Lung (tissue), 12 donors: Measurements from ENCODE around the gene CLN5. TPM values are rescaled to one million over a fixed set of nuclear protein-coding genes. Genes with fewer than 3 reads are reported as not detected.

Source experiments
- ATAC-seq: fragments of 200-7000 bp; cut with Tn5 transposase; one replicate; pipeline ENCODE4 v1.9.1; 2020; ENCODE audit warnings: moderate number of reproducible peaks; ENCODE audit not compliant: insufficient read depth, low FRiP score
- DNase-seq, 3 donors: peaks; one replicate each; pipeline ENCODE4 v3.0.0-alpha.2; 2013 to 2017
- H3K27ac ChIP-seq, 2 donors: one replicate each; pipeline ENCODE4 v1.5.1; 2013; ENCODE audit warnings: mild to moderate bottlenecking in 2 of 2, moderate library complexity in 2 of 2, control low read depth in 1 of 2, inconsistent platforms in 1 of 2, low read depth in 1 of 2, low read length in 1 of 2
- H3K27me3 ChIP-seq, 3 donors: one replicate each; pipeline ENCODE4 v1.5.1; 2013; ENCODE audit warnings: low read length in 2 of 3; ENCODE audit not compliant: control insufficient read depth in 3 of 3, insufficient read depth in 3 of 3
- H3K36me3 ChIP-seq, 4 donors: one replicate each; pipeline ENCODE4 v1.5.1; 2013; ENCODE audit warnings: low read length in 4 of 4, mild to moderate bottlenecking in 1 of 4, moderate library complexity in 1 of 4; ENCODE audit not compliant: control insufficient read depth in 4 of 4, insufficient read depth in 4 of 4
- H3K4me1 ChIP-seq, 5 donors: one replicate each; pipeline ENCODE4 v1.5.1; 2013; ENCODE audit warnings: low read length in 5 of 5, mild to moderate bottlenecking in 2 of 5, moderate library complexity in 1 of 5; ENCODE audit not compliant: control insufficient read depth in 5 of 5, insufficient read depth in 5 of 5
- H3K4me3 ChIP-seq: one replicate; pipeline ENCODE4 v1.5.1; 2013; ENCODE audit warnings: mild to moderate bottlenecking, control low read depth, moderate library complexity
- H3K9ac ChIP-seq, 2 donors: one replicate each; pipeline ENCODE4 v1.5.1; 2013; ENCODE audit warnings: low read length in 2 of 2, control low read depth in 1 of 2; ENCODE audit not compliant: insufficient read depth in 1 of 2
- H3K9me3 ChIP-seq, 4 donors: one replicate each; pipeline ENCODE4 v1.5.1; 2013; ENCODE audit warnings: low read length in 3 of 4, mild to moderate bottlenecking in 1 of 4, moderate library complexity in 1 of 4; ENCODE audit not compliant: control insufficient read depth in 4 of 4, insufficient read depth in 3 of 4
- WGBS, 2 donors: extraction: QIAGEN DNeasy Blood & Tissue Kit; methylation state at CpG; one replicate each; pipeline ENCODE4 v1.1.7; 2013; 5-methylcytosine and 5-hydroxymethylcytosine counted together
- polyA plus RNA-seq, 2 donors: library from polyadenylated mRNA; stranded (reverse); fragments of 200-250 nt; gene quantifications; one replicate each; pipeline ENCODE4 v1.2.1, GENCODE V29; 2013
- total RNA-seq, 2 donors: library from RNA; depleted of rRNA in 1 of 2; stranded (reverse); fragments of >200 nt in 1 of 2; gene quantifications; one replicate each; pipeline ENCODE4 v1.2.1, GENCODE V29; 2014 to 2021
- TF ChIP-seq, protein P1 (sequence below): IDR thresholded peaks from 2 replicates; pipeline ENCODE4 v1.5.1; 2012; ENCODE audit warnings: mild to moderate bottlenecking; ENCODE audit errors: control extremely low read depth, extremely low read depth
- donor health status: control.
- donor health status: control.
- donor health status: Bipolar disorder and iron deficiency.
- donor health status: healthy.
- donor health status: DM: yes; HTN: yes; CAD: no.

The CLN5 gene
- total and polyA plus RNA-seq, 4 donors, result 18.0 to 41.7 (median 26.7) TPM

GRCh38 chr13:76993473-76993872 is 1.6 kb downstream of the CLN5 start:
- H3K27ac ChIP-seq, result no peak overlapping the region
- H3K4me1 ChIP-seq, result peaks cover 0 to 21% (median 5%) of the 10 kb centered on the region in 5 donors
- no peak for DNase-seq
- 67 to 87% methylated on average over 5 of the region's 5 CpGs for WGBS, 2 donors
- H3K4me3 ChIP-seq, result no peak overlapping the region
- TF ChIP-seq, protein P1, sequence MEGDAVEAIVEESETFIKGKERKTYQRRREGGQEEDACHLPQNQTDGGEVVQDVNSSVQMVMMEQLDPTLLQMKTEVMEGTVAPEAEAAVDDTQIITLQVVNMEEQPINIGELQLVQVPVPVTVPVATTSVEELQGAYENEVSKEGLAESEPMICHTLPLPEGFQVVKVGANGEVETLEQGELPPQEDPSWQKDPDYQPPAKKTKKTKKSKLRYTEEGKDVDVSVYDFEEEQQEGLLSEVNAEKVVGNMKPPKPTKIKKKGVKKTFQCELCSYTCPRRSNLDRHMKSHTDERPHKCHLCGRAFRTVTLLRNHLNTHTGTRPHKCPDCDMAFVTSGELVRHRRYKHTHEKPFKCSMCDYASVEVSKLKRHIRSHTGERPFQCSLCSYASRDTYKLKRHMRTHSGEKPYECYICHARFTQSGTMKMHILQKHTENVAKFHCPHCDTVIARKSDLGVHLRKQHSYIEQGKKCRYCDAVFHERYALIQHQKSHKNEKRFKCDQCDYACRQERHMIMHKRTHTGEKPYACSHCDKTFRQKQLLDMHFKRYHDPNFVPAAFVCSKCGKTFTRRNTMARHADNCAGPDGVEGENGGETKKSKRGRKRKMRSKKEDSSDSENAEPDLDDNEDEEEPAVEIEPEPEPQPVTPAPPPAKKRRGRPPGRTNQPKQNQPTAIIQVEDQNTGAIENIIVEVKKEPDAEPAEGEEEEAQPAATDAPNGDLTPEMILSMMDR, result no peak
- peaks cover 2 to 18% (median 7%) of the 10 kb centered on the region in 4 donors for H3K36me3 ChIP-seq
- no peak for ATAC-seq
- no peaks in the 10 kb centered on the region for H3K9me3 ChIP-seq
- H3K27me3 ChIP-seq, result no peaks in the 10 kb centered on the region
- H3K9ac ChIP-seq, result no peak overlapping the region

- Histone ChIP-seq H3K9ac (no peak overlapping the region), H3K27ac (no peak overlapping the region), H3K4me3 (no peak overlapping the region), H3K4me1 (peaks cover 0 to 21% (median 5%) of the 10 kb centered on the region in 5 donors), H3K27me3 (no peaks in the 10 kb centered on the region), H3K9me3 (no peaks in the 10 kb centered on the region), H3K36me3 (peaks cover 4 to 25% (median 8%) of the 10 kb centered on the region in 4 donors)
- DNase-seq, result no peak
- no peak for ATAC-seq
- TF ChIP-seq, protein P1, result no peak
- 96 to 99% methylated on average over 3 of the region's 3 CpGs for WGBS, 2 donors
These were observed 2.4 kb downstream of the CLN5 start for GRCh38 chr13:76994281-76994680.

DNA sequence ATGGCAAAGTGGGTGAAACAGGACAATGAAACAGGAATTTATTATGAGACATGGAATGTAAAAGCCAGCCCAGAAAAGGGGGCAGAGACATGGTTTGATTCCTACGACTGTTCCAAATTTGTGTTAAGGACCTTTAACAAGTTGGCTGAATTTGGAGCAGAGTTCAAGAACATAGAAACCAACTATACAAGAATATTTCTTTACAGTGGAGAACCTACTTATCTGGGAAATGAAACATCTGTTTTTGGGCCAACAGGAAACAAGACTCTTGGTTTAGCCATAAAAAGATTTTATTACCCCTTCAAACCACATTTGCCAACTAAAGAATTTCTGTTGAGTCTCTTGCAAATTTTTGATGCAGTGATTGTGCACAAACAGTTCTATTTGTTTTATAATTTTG is 8.6 kb downstream of the CLN5 start:
- Histone ChIP-seq H3K9me3 (no peaks in the 10 kb centered on the region), H3K9ac (no peak overlapping the region), H3K4me1 (peaks cover 0 to 8% (median 2%) of the 10 kb centered on the region in 5 donors), H3K36me3 (peaks cover 7 to 36% (median 22%) of the 10 kb centered on the region in 4 donors), H3K27ac (no peak overlapping the region), H3K27me3 (no peaks in the 10 kb centered on the region), H3K4me3 (no peak overlapping the region)
- DNase-seq (peak in 2 of 3 donors; percentile 21 to 30), ATAC-seq (no peak)
- WGBS, 2 donors, result 60 to 62% methylated on average over 1 of the region's 1 CpG
- TF ChIP-seq, protein P1, result no peak

- H3K4me1 ChIP-seq, result peaks cover 0 to 8% (median 2%) of the 10 kb centered on the region in 5 donors
- DNase-seq, result no peak
- no peak for ATAC-seq
- no peak overlapping the region for H3K4me3 ChIP-seq
- 48 to 56% methylated on average over 4 of the region's 4 CpGs for WGBS, 2 donors
- TF ChIP-seq, protein P1, result no peak
- H3K27ac ChIP-seq, result no peak overlapping the region
- no peaks in the 10 kb centered on the region for H3K9me3 ChIP-seq
- H3K36me3 ChIP-seq, result peaks cover 3 to 29% (median 20%) of the 10 kb centered on the region in 4 donors
- no peaks in the 10 kb centered on the region for H3K27me3 ChIP-seq
- no peak overlapping the region for H3K9ac ChIP-seq
These were observed 9.7 kb downstream of the CLN5 start for GRCh38 chr13:77001540-77001939.
